Dermis lymphatic vessel endothelial cell (primary cell): ENCODE data around the gene TRAIP. TPM values are rescaled to one million over a fixed set of nuclear protein-coding genes. Genes with fewer than 3 reads are reported as not detected.

ENCODE experiments used
- total RNA-seq: library from RNA; depleted of rRNA; stranded (reverse); fragments of >200 nt; gene quantifications from 2 replicates; pipeline ENCODE4 v1.2.1, GENCODE V29; 2014

TRAIP gene, protein sequence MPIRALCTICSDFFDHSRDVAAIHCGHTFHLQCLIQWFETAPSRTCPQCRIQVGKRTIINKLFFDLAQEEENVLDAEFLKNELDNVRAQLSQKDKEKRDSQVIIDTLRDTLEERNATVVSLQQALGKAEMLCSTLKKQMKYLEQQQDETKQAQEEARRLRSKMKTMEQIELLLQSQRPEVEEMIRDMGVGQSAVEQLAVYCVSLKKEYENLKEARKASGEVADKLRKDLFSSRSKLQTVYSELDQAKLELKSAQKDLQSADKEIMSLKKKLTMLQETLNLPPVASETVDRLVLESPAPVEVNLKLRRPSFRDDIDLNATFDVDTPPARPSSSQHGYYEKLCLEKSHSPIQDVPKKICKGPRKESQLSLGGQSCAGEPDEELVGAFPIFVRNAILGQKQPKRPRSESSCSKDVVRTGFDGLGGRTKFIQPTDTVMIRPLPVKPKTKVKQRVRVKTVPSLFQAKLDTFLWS
- total RNA-seq, result 1.1 and 1.2 TPM in 2 replicates

DNA sequence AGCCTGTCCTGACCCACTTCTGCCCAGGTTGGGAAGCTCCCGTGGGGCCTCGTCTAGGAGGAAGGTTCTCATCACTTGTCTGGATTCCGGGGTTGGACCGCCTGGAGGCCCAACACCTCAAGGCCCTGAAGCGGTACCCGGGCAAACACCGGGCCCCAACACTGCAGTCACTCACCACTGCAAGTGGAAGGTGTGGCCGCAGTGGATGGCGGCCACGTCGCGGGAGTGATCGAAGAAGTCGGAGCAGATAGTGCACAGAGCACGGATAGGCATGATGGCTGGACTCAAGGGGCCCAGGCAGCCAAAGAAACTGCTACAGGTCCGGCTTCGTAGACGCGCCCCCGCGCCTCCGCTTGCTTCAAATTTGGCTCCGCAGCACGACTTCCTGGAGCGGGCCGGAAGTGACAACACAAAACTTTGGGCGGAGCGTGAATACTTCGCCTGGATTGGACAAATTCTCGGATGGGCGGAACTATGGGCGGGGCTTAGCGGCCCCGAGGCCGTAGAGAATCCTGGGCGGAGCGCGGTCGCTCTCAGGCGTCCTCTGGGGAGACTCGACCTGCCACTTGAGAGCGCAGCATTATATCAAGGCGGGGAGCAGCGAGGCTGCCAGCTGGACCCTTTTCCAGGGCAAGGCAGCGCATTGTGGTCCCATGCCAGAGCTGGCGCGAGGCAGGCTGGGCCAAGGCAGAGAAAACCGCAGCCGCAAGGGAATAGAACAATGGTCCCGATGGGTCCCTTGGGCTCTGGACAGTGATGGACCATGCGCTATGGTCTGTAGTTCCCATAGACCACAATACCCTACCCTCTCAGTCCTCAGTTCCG lies at the start of gene TRAIP:
TSS of gene TRAIP (minus strand) at position 384 of the 825 bp plus-strand sequence. CDS start at position 273, 111 bp downstream.

DNA sequence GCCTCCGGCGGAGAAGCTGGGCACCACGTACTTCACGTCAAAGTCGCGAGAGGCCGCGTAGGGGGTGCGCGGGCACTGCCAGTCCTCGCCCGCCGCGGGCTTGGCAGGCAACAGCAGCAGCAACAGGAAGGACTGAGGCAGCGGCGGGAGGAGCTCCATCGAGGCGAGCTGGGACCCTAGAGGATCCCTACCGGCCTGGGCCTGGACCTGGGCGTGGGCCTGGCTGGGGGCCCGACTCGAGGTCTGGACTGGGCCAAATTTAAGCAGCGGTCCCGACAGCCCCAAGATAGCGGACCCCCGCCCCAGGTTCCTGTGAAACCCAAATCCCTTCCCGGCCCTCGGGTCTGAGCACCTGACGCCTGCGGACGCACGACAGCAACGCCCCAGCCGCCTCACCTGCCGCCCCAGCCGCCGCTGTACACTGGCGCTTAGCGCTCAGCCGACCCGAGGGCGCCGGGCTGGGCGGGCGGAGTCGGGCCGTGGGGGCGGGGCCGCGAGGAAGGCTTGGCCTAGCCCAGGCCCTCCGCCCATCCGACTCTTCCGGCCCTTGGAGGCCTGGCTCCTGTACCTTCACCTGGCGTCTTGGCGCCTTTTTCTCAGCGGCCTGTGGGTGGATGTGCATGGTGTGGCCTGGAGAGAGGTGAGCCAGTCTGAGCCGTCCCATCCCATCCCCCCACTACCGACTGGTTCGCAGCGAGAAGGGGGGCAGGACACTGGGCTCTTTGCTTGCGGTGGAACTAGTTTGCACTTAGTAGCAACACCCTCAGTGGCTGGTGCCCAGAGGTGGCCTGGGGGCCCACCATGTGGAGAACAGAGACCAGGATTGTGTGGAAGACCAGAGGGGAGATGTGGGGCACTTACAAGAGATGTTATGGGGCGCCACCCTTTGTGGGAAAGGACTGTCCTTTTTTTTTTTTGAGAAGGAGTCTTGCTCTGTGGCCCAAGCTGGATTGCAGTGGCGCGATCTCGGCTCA lies 47.4 kb upstream of the TRAIP start, which contains the start of gene MST1R:
TSS of gene MST1R (minus strand) at position 423 of the 974 bp plus-strand sequence. CDS start at position 159, 264 bp downstream.

DNA sequence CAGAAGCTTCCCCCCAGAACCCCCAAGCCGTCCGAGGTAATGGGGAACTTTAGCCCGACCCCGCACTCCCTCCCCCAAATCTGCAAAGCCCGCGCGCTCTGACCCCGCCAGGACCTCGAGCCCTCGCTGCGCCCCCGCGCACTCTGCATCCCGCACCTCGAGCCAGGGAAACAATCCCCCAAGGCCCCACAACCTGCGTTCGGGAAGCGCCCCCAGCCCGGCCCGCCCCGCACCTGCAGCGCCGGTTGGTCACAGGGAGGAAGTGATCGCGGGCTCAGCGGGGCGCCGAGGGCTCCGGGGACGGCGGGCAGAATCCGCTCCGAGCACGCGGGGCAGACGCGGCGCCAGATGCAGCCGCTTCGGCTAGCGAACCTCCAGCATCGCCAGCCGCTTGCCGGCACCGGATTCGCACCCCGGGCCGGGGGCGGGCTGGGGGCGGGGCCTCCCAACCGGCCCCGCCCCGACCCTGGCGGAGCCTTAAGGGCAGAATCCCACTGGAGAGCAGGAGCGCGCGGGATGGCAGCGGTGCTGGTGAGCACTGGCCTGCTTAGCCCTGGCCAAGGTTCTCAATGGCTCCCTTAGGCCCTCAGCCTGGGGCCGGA lies 13.3 kb upstream of the TRAIP start, which contains the start of gene CAMKV:
TSS of gene CAMKV (minus strand) at position 382 of the 602 bp plus-strand sequence. CDS start 7,518 bp downstream, outside the sequence.

DNA sequence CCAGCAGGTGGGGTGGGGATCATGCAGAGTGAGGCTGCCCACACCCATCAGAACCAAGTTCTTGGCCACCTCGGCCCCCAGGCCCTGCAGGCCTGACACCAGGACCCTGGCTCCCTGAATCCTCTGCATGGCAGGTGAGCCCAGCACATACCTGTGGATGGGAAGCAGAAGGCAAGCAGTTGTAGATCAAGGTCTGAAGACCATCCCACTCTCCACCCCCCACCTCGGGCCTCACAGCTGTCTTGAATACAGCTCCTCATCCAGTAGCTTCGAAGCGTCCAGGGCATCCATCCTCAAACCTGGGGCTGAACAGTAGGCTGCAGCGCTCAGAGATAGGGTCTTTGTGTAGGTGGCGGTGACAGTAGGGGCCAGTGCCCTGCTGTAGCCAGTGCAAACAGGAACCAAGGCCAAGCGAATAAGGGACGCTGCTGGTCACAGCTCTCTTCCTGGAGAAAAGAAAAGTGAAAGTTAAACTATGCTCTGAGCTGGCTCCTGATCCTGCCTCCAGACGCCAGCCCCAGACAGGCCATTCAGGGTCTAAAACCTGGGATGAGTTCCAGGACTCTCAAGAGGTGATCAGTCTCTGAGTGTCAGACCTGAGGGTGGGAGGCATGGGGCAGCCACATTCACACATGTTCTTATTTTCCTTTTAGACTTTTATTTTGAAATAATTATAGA lies 42.7 kb downstream of the TRAIP start, which contains the start of gene UBA7:
TSS of gene UBA7 (minus strand) at position 457 of the 678 bp plus-strand sequence. CDS start at position 291, 166 bp downstream.

DNA sequence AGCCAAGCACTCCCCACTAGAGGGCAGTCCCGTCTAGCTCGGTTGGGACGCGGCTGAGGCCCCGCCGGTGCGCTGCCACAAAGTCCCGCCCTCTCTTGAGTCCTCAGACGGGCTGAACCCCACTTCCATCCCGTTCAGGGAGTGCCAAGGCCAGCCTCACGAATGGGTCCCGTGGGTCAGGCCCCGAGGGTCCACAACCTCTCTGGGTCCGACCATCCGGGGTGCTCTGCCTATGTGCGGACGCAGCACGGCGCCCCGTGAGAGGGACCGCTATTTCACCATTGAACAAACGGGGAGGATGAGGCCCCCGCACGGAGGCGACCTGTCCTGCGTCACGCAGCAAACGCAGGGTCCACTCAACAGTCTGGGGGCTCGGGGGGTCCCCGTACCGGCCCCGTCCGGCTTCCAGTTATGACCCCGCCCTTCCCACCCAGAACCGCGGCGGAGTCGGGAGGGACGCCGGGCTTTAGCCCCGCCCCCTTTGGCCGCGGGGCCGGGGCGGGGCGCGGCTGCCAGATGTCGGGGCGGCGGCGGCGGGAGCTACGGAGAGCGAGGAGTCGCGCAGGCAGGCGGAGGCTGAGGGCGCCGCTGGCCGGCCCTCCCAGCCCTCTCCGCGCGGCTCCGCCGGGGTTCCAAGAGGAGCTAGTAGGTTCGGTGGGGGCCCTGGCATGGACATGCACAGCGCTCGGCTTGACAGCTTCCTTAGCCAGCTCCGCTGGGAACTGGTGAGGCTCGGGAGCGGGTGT lies 53.5 kb downstream of the TRAIP start, which contains the start of gene INKA1:
TSS of gene INKA1 (plus strand) at position 543 of the 746 bp plus-strand sequence. CDS start at position 675, 132 bp downstream.

GRCh38 chr3:49799761-49800160 lies 56.6 kb downstream of the TRAIP start, which contains the start of gene CDHR4:
TSS of gene CDHR4 (minus strand) at chr3:49799873. CDS start at chr3:49799812, 61 bp downstream.

GRCh38 chr3:49786357-49787181 lies 69.8 kb downstream of the TRAIP start, which contains the start of gene IP6K1:
TSS of gene IP6K1 (minus strand) at chr3:49786542. CDS start at chr3:49748040, 38,502 bp downstream.

Other genes with a start within 250 kb of the TRAIP start
- 64.6 and 114 TPM in 2 replicates for gene APEH, start 182.2 kb downstream of the TRAIP start, total RNA-seq
- 1.8 and 2.2 TPM in 2 replicates for gene MST1, start 167.1 kb downstream of the TRAIP start, total RNA-seq
- gene RNF123, start 167.0 kb downstream of the TRAIP start, total RNA-seq, result 20.5 and 22.5 TPM in 2 replicates
- not detected in 2 replicates for gene AMIGO3, start 136.9 kb downstream of the TRAIP start, total RNA-seq
- 15.7 and 25.6 TPM in 2 replicates for gene GMPPB, start 132.6 kb downstream of the TRAIP start, total RNA-seq
- gene IP6K1, start 70.0 kb downstream of the TRAIP start, total RNA-seq, result 47.9 and 55.3 TPM in 2 replicates
- gene CDHR4, start 56.7 kb downstream of the TRAIP start, total RNA-seq, result not detected in 2 replicates
- gene INKA1, start 53.3 kb downstream of the TRAIP start, total RNA-seq, result 17.3 and 17.6 TPM in 2 replicates
- gene UBA7, start 42.6 kb downstream of the TRAIP start, total RNA-seq, result 24.9 and 29.9 TPM in 2 replicates
- not detected in 2 replicates for gene CAMKV, start 13.3 kb upstream of the TRAIP start, total RNA-seq
- 0.11 and 0.52 TPM in 2 replicates for gene MST1R, start 47.3 kb upstream of the TRAIP start, total RNA-seq
- 4.0 and 7.6 TPM in 2 replicates for gene MON1A, start 73.2 kb upstream of the TRAIP start, total RNA-seq
- 29.2 and 34.6 TPM in 2 replicates for gene RBM6, start 83.6 kb upstream of the TRAIP start, total RNA-seq
- 127 and 181 TPM in 2 replicates for gene RBM5, start 232.4 kb upstream of the TRAIP start, total RNA-seq